Measurements from ENCODE around the gene KAT8. TPM values are rescaled to one million over a fixed set of nuclear protein-coding genes. Genes with fewer than 3 reads are reported as not detected.

KAT8 gene
- total and polyA plus RNA-seq, 2 of the 13 experiments (the other 11 are each of a cell fraction or from before 2014, with no cell fraction given) = 79.0 to 84.2 TPM

- no peak for TF ChIP-seq ZNF569 (CRISPR knock-in tag; IDR thresholded peaks at IDR 0.05; ENCODE audit: borderline replicate concordance)
- no peak; the same call in 1 of the 2 replicates for TF ChIP-seq ZBTB7B (CRISPR knock-in tag; IDR thresholded peaks at IDR 0.05)
- TF ChIP-seq RARG (CRISPR knock-in tag; IDR thresholded peaks at IDR 0.05; ENCODE audit: low read depth) = 0 out of 2 replicates have a peak, but pooled peaks have one; percentile 79
- peak; percentile 95 for TF ChIP-seq SP5 (CRISPR knock-in tag; IDR thresholded peaks at IDR 0.05; ENCODE audit: borderline replicate concordance, low read depth)
- TF ChIP-seq ZNF678 (CRISPR knock-in tag; IDR thresholded peaks at IDR 0.05) = peak; percentile 94
- peak; percentile 95 for TF ChIP-seq CBX5 (CRISPR knock-in tag; IDR thresholded peaks at IDR 0.05; ENCODE audit: borderline replicate concordance)
- TF ChIP-seq NFE2L1 (CRISPR knock-in tag; IDR thresholded peaks at IDR 0.05; ENCODE audit: borderline replicate concordance) = no peak
- TF ChIP-seq TSC22D2 (CRISPR knock-in tag; IDR thresholded peaks at IDR 0.05; ENCODE audit: borderline replicate concordance) = peak; percentile 98
- no peak for TF ChIP-seq ZNF382 (CRISPR knock-in tag; IDR thresholded peaks at IDR 0.05; ENCODE audit: borderline replicate concordance)
- TF ChIP-seq HMGXB3 (CRISPR knock-in tag; IDR thresholded peaks at IDR 0.05; ENCODE audit: borderline replicate concordance) = peak; percentile 84; the same call in 1 of the 2 replicates
- TF ChIP-seq SALL1 (CRISPR knock-in tag; IDR thresholded peaks at IDR 0.05) = peak; percentile 86
- TF ChIP-seq, protein P1, sequence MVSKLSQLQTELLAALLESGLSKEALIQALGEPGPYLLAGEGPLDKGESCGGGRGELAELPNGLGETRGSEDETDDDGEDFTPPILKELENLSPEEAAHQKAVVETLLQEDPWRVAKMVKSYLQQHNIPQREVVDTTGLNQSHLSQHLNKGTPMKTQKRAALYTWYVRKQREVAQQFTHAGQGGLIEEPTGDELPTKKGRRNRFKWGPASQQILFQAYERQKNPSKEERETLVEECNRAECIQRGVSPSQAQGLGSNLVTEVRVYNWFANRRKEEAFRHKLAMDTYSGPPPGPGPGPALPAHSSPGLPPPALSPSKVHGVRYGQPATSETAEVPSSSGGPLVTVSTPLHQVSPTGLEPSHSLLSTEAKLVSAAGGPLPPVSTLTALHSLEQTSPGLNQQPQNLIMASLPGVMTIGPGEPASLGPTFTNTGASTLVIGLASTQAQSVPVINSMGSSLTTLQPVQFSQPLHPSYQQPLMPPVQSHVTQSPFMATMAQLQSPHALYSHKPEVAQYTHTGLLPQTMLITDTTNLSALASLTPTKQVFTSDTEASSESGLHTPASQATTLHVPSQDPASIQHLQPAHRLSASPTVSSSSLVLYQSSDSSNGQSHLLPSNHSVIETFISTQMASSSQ (IDR thresholded peaks at IDR 0.05; ENCODE audit: low read depth) = 0 out of 2 replicates have a peak, but pooled peaks have one; percentile 36
- TF ChIP-seq, protein P1 (CRISPR knock-in tag; IDR thresholded peaks at IDR 0.05; ENCODE audit: borderline replicate concordance) = peak; percentile 70; the same call in 1 of the 2 replicates
- TF ChIP-seq PAF1 (CRISPR knock-in tag; IDR thresholded peaks at IDR 0.05) = no peak
- TF ChIP-seq, protein P2, sequence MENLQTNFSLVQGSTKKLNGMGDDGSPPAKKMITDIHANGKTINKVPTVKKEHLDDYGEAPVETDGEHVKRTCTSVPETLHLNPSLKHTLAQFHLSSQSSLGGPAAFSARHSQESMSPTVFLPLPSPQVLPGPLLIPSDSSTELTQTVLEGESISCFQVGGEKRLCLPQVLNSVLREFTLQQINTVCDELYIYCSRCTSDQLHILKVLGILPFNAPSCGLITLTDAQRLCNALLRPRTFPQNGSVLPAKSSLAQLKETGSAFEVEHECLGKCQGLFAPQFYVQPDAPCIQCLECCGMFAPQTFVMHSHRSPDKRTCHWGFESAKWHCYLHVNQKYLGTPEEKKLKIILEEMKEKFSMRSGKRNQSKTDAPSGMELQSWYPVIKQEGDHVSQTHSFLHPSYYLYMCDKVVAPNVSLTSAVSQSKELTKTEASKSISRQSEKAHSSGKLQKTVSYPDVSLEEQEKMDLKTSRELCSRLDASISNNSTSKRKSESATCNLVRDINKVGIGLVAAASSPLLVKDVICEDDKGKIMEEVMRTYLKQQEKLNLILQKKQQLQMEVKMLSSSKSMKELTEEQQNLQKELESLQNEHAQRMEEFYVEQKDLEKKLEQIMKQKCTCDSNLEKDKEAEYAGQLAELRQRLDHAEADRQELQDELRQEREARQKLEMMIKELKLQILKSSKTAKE (CRISPR knock-in tag; IDR thresholded peaks at IDR 0.05; ENCODE audit: borderline replicate concordance) = peak; percentile 80
- peak; percentile 93 for TF ChIP-seq ZNF230 (CRISPR knock-in tag; IDR thresholded peaks at IDR 0.05)
- TF ChIP-seq SAFB2 (CRISPR knock-in tag; IDR thresholded peaks at IDR 0.05; ENCODE audit: borderline replicate concordance, low read depth) = peak; percentile 99
- peak; percentile 96 for TF ChIP-seq CHCHD3 (CRISPR knock-in tag; IDR thresholded peaks at IDR 0.05)
- peak; percentile 88 for TF ChIP-seq ZNF564 (CRISPR knock-in tag; IDR thresholded peaks at IDR 0.05)
Observed at GRCh38 chr16:31179747-31180459, 62.4 kb downstream of the KAT8 start, which contains the start of gene FUS (continued).

Data from HepG2 (cell line).